Activated CD8-positive, alpha-beta memory T cell treated with anti-CD3 and anti-CD28 coated beads, Interleukin-2, amount 50 U/mL, for 24 hours (primary cell): Measurements from ENCODE around the gene SEC31A.
"Not testable (repeated sequence)": the region's sequence is repeated elsewhere in the genome, so short reads cannot be mapped to it uniquely, and the experiment has no call there.

Experiments used
- DNase-seq: peaks from one replicate; pipeline ENCODE4 v3.0.0-alpha.2; 2020; ENCODE audit errors: extremely low read depth

The SEC31A gene

DNA sequence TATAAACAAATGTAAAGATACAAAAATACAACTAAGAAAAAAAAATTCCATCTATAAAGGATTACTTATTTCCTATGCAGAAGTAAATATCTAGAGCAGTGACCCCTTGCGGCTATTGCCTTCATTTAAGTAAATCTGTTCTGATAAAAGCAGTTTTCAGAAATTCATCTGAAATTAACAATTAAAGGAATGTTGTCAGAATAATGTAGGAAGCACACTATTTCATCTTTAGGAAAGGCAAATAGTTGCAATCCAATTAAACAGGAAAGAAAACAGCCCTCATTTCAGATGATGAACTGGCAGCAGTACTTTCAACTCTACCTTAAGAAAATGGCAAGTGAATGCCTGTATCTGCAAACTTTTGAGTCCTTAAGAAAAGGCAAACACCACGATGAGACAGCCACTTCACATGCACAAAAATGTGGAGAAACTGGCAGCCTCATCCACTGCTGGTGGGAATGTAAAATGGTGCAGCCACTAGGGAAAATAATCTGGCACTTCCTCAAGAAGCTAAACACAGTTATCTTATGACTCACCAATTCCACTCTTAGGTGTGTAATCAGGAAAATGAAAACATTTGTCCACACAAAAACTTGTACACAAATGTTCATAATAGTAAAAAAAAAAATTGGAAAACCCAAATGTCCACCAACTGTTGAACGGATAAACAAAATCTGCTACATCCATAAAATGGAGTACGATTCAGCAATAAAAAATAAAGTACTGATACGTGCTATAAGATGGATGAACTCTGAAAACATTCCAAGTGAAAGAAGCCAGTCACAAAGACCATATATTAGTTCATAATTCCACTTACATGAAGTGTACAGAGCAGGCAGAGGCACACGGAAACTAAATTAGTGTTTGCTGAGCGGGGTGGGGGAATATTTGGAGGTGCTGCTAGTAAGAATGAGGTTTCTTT is 7.6 kb upstream of the SEC31A start:
- DNase-seq = no peak

DNA sequence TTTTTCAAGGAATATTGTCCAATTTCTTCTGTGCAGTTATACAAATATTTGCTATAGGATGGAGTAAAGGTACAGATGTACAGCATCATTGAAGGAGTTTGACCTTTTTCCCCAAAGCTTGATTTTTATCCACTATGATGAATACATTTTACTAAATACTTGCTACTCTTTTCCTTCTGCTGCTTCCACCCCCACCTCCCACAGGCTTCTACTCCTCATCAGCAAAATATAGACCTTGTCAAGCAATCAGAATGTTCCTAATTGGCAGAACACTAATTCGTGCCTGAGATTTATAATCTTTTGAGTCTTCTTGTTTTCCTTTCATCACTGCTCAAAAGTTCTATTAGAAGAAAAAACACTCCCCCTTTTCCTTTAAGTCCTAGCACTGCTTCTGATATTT is 5.8 kb upstream of the SEC31A start:
- DNase-seq = no peak

DNA sequence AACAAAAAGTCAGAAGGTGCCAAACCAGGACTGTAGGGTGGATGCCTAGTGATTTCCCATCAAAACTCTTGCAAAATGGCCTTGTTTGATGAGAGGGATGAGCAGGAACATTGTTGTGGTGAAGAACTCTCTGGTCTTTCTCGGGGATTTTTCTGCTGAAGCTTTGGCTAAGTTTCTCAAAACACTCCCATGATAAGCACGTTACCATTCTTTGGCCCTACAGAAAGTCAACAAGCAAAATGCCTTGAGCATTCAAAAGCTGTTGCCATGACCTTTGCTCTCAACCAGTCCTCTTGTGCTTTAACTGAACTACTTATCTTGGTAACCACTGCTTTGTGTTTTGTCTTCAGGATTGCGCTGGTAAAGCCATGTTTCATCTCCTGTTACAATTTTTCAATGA is 3.0 kb upstream of the SEC31A start:
- no peak for DNase-seq

DNA sequence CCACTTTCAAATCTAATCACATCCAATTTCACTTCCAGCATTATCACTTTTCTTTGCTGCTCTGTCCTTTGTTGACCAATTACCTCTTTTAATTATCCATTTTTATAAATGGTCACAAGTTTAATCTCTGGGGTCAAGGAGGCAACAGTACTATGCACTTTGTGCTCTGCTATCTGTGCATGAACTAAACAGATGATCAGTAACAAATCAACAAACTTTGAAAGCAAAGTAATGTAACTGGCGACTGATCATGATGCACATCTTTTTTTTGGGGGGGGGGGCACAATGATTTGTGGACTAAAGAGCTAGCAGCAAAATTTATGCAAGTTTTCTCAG is 1.5 kb upstream of the SEC31A start:
- DNase-seq = no peak

DNA sequence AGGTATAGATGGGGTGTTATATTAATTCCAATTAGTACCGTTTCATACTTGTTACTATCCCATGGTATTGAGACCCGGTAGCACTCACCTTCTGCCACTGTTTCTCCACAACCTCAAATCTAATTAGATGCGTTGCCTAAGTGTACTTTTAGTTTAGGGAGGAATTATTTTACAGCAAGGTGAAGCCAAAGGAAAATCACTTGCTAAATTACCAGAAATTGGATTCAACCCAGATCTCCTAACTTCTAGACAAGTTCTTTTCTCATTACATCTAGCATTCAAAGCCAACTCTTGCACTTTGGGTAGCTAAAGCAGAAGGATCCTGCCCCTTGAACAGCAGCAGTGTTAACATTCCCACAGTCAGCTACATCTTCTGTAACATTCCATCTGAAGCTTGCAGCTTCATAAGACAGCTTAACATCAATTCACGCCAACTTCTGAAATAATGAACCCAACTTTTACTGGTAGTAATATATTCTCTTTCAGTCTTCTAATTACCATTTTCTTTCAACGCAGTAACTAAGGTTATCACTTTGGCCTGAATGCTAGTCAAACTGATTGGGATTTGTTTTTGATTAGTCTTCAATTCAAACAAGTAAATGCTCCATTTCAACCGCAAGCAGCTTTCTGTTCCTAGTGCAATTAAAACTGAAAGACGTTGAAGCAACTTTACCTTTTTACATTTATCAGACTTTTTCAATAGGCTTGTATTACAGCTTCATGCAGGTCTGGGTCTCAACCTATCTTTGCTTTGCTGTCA is 934 bp upstream of the SEC31A start:
- no peak for DNase-seq

DNA sequence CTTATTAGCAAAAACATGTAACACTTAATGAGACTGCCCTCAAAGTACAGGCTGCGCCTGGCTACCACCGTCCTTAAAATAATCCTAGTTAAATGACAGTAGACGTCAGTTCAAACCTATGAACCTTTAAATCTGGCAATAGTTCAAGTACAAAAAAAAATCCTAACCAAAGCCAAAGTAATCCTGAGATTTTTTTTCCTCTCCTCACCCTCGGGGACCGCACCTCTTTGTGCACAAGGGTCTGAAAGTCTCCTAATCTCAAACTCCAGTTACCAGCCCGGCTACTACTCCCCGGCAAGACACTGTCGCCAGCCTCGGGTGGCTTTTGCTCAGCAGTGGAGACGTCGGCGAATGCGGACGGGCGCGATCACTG is 439 bp downstream of the SEC31A start:
- DNase-seq = no peak

DNA sequence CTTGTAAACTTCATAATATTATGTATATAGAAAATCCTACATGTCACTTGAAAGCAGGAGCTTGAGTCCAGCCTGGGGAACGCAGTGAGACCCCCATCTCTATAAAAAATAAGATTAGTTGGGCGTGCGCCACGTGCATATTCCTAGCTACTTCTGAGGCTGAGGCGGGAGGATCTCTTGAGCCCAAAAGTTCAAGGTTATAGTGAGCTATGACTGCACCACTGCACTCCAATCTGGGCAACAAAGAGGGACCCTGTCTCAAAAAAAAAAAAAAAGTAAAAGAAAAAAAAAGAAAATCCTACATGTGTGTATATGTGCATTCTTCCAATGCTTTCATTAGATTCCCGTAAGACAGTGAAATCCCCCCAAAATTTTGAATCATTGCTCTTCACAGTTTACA is 1.7 kb downstream of the SEC31A start:
- DNase-seq = no peak

DNA sequence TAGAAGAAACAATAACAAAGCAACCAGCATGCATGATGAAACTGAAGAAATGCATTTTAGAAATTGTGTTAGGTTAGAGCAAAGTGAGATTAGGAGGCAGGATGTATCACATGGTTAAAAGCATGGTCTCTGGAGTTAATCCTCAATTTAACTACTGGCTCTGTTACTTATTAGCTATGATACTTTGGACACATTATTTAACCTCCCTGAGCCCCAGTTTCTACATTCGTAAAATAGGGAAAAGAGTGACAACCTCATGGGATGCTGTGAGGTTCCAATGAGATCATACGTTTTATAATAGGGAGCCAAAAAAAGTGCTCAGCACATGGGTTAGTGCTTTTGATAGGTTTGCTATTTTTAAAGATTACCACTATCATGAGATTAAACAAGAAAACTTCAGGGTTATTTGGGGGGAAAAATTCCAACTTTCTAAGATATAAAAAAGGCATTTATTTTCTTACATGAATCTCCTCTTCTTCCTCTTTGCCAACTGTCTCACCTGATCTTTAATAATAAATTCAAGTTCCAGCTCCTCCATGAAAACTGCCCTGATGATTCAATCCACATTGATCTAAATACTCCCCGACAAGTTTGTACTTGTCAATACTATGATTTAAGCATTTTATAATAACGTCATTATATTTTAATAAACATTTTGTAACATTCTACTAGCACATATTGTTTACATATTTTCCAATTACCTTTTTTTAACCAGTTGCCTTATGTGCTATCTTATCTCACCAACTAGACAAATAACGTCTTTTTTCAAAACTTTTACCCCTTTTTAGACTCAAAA is 4.6 kb downstream of the SEC31A start:
- no peak for DNase-seq

DNA sequence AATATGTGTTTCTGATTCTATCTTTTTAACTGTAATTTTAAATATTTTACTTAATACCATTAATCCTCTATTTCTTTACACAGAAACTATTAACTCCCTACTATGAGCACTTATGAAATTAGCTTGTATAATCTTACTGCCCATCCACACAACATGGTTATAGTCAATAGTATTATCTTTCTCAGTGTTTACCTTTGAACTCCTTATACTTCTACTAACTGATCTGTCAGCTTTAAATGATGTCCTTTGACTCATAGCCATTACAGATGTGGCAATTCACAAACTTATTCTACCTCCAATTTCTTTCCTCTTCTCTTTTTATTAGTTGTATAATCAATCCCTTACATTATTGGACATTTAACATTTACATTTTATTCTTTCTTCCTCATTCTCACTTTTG is 5.5 kb downstream of the SEC31A start:
- DNase-seq = no peak

DNA sequence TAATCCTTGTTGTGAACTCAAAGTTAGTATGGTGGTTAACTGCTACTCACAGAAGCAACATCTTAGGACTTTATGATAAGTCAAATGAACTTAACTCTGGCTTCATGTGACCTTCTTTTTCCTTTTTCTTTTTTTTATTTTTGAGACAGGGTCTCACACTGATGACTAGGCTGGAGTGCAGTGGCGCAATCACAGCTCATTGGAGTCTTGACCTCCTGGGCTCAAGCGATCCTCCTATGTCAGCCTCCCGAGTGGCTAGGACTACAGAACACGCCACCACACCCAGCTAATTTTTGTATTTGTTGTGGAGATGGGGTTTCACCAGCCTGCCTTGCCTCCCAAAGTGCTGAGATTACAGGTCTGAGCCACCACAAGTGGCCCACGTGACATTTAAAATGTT is 22.4 kb downstream of the SEC31A start:
- DNase-seq = no peak

DNA sequence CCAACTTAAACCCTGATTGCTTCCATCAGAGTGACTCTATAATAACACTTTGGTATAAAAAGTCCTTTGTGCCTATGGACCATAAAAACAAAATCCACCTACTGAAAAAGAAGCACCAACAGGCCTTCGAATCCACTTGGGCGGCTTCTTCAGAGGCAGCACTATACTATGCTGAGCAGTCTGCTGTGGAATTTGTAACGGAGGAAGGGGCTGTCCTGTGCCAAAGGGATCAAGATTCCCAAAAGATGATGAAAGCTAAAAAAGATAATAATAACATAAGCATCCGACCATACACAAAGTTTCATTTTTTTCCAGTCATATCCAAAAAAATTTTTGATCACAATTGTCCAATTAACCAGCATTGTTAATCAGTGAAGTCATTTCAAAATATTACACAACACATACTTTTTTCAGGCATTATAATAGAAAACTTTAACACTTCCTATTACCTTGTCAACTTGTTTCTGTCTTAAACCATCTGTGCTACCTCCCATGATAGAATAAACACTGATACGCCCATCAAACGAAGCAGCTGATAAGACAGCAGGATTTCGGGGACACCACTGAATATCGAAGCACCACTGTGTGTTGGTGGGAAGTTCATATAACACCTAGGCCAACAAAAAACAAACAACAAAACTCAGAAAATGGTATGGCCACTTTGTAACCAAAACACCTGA is 24.1 kb downstream of the SEC31A start:
- DNase-seq = no peak

DNA sequence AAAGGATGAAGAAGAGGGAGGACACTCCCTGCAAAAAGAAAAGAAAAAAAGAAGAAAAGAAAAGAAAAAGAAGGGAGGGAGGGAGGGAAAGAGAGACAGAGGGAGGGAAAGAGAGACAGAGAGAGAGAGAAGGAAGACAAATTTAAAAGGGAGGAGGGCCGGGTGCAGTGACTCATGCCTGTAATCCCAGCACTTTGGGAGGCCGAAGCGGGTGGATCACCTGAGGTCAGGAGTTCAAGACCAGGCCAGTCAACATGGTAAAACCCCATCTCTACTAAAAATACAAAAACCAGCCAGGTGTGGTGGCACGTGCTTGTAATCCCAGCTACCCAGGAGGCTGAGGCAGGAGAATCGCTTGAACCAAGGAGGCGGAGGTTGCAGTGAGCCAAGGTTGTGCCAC is 24.9 kb downstream of the SEC31A start:
- not testable (repeated sequence) for DNase-seq

DNA sequence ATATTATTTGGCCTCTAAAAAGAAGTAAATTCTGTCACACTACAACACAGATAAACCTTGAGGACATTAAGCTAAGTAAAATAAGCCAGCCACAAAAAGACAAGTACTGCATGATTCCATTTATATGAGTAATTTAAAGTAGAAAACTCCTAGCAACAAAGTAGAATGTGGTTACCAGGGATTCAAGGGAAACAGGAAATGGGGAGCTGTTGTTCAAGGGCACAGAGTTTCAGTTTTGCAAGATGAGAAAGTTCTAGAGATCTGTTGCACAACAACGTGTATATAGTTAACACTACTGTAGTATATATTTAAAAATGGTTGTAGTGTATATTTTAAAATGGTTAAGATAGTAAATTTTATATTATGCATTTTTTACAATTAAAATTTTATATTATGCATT is 25.4 kb downstream of the SEC31A start:
- no peak for DNase-seq

DNA sequence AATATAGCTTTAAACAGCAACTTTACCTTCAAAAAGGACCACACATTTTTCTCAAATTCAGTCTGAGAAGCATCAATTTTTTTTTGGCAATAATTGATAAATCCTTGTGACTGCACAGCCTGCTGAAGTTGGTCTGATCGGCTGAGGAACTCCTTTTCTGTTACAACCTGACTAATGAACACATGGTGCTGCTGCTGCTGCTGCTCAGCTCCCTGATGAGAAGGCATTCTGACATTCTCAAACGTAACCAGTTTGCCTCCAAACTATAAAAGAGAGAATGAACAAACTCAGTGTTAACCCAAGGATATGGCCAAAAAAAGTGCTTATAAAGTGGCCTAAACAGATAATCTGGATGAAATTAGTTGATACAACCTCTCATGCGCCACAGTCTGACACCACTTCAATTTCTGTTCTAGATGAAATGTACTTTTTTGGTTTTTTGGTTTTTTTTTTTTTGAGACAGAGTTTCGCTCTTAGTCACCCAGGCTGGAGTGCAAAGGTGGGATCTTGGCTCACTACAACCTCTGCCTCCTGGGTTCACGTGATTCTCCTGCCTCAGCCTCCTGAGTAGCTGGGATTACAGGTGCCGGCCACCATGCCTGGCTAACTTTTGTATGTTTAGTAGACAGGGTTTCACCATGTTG is 26.5 kb downstream of the SEC31A start:
- no peak for DNase-seq

DNA sequence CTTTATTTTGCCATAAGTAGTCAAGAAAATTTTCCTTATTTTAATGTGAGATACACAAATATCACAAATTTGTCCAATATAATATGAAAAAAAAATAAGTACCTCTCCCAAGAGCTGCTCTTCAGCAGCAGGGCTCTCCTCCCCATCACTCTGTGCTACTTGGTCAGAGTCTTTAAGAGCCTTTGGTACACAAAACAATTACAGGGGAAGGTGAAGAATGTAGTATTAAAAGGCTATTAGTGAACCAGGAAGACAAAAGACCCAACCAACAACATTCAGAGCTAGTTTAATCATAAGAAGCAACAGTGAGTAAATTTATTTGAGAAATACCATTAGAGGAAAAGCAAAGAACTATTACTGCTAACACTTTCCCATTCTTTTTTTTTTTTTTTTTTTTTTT is 29.4 kb downstream of the SEC31A start:
- no peak for DNase-seq

DNA sequence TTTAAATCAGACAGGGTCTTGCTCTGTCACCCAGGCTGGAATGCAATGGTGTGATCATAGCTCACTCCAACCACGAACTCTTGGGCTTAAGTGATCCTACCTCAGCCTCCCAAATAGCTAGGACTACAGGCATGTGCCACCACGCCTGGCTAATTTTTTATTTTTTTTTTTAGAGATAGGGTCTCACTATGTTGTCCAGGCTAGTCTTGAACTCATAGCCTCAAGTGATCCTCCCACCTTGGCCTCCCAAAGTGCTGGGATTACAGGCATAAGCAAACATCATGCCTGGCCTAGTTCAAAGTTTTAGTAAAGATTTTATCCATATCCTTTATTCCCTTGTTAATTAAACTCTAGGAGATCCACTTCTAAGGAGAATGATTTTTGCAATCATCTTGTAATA is 30.5 kb downstream of the SEC31A start:
- not testable (repeated sequence) for DNase-seq

DNA sequence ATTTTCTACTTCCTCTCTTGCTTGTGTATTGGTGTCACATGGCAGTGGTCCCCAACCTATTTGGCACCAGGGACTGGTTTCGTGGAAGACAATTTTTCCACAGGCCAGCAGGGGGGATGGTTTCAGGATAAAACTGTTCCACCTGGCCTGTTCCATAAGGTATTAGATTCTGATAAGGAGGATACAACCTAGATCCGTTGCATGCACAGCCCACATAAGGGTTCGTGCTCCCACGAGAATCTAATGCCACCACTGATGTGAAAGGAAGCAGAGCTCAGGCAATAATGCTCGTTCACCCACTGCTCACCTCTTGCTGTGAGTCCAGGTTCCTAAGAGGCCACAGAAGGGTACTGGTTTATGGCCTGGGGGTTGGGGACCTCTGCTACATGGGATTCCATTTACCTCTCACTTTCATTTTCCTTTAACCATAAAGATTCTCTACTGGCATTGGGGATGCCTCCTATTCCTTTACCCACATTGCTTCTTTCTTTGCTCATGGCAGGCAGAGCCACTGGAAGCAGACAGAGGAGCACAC is 38.1 kb downstream of the SEC31A start:
- DNase-seq = no peak

DNA sequence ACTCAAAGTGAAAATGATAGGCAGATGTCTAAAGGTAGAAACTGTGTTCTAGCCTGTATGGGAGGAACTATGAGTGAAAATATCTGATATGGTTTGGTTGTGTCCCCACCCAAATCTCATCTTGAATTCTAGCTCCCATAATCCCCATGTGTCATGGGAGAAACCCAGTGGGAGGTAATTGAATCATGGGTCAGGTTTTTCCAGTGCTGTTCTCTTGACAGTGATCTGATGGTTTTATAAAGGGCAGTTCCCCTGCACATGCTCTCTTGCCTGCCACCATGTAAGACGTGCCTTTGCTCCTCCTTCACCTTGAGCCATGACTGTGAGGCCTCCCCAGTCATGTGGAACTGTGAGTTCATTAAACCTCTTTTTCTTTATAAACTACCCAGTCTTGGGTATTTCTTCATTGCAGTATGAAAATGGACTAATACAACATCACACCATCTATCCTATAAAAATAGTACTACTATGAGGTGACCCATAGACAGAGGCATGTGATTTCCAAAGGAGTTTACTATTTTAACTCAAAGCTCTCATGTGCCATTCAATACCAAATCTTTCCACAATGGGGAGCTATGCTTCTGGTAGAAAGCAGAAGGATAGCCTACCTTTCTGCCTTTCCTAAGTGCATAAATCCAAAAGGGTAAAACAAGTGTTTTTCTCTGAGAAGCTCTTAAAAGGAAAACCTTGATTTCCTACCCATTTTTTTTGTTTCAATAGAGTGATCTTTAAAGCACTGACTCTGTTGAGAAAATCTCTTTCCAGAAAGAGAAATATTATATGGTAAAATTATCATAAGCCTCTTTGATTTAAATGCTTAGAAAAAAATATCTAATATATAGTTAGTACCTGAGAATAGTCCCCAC is 38.8 kb downstream of the SEC31A start:
- no peak for DNase-seq

DNA sequence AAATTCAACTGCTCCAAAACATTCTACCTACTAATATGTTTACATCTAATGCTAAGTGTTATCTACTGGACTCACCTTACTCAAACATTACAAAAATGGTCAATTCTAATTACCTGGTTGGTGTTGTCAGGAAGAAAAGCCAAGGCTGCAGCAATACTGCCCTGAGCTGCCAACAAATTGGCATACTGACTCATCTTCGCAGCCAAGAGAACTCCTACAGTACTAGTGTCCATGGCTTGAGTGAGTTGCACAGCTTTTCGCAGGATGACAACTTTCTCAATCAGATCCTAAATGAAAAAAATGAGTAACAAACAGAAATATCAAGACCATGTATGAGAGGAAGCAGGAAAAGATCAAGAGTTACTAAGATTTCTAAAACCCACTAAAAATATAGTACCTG is 39.6 kb downstream of the SEC31A start:
- DNase-seq = no peak

DNA sequence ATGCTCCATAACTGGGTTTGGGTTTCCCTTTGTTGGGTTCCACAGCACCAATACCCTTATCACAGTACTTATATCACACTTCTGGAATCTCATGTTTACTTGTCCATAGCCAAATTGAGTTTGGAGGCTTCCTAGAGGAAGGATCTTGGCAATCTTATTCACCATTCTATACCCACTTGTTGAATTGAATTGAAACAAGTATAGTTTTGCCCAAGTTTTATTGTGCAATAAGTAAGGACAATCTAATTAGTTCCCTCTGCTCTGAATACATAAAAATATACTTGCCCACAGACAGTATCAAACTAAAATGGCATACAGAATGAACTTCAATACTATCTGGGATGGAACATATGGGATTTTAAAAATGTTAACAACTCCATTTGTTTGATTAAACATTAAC is 40.3 kb downstream of the SEC31A start:
- no peak for DNase-seq
